ENCODE data around the gene RAB40A. TPM values are rescaled to one million over a fixed set of nuclear protein-coding genes. Genes with fewer than 3 reads are reported as not detected.

The RAB40A gene
- total RNA-seq, 1 experiment from 2014 or later = 0.17 TPM

DNA sequence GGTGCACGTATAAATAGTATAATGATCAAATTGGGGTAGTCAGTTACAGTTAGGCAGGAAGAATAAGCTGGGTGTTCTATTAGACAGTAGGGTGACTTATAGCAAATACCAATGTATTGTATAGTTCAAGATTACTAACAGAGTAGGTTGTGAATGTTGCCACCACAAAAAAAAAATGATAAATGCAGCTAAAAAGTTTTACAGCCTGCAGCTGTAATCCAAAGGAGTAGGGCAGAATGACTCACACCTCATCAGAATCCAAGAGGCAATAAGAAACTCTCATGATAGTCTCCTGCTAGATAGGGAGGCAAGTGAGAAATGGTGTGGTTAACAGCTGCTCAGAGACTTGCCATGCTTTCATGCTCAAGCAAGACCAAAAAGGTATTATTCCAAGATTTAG lies 46.5 kb upstream of the RAB40A start:
- Mint-ChIP-seq H3K4me3 (no peak overlapping the region), H3K27ac (no peak overlapping the region), H3K4me1 (no peaks in the 10 kb centered on the region), H3K9me3 (no peaks in the 10 kb centered on the region), H3K36me3 (no peaks in the 10 kb centered on the region), H3K27me3 (ENCODE audit: low read depth) (peaks cover 20% of the 10 kb centered on the region)
- POLR2A ChIA-PET = no interaction called here
- no peak for TF ChIP-seq RELA (CRISPR knock-in tag; IDR thresholded peaks at IDR 0.05; ENCODE audit: borderline replicate concordance)
- TF ChIP-seq CBFB (CRISPR knock-in tag; IDR thresholded peaks at IDR 0.05; ENCODE audit: low read depth) = no peak
- no peak for TF ChIP-seq NFATC4 (CRISPR knock-in tag; IDR thresholded peaks at IDR 0.05)
- no peak for TF ChIP-seq IRF2 (CRISPR knock-in tag; IDR thresholded peaks at IDR 0.05; ENCODE audit: borderline replicate concordance, low read depth)
- TF ChIP-seq TCF7 (CRISPR knock-in tag; IDR thresholded peaks at IDR 0.05; ENCODE audit: low read depth) = no peak
- TF ChIP-seq, protein P1, sequence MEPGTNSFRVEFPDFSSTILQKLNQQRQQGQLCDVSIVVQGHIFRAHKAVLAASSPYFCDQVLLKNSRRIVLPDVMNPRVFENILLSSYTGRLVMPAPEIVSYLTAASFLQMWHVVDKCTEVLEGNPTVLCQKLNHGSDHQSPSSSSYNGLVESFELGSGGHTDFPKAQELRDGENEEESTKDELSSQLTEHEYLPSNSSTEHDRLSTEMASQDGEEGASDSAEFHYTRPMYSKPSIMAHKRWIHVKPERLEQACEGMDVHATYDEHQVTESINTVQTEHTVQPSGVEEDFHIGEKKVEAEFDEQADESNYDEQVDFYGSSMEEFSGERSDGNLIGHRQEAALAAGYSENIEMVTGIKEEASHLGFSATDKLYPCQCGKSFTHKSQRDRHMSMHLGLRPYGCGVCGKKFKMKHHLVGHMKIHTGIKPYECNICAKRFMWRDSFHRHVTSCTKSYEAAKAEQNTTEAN (CRISPR knock-in tag; IDR thresholded peaks at IDR 0.05) = no peak
- TF ChIP-seq, protein P2, sequence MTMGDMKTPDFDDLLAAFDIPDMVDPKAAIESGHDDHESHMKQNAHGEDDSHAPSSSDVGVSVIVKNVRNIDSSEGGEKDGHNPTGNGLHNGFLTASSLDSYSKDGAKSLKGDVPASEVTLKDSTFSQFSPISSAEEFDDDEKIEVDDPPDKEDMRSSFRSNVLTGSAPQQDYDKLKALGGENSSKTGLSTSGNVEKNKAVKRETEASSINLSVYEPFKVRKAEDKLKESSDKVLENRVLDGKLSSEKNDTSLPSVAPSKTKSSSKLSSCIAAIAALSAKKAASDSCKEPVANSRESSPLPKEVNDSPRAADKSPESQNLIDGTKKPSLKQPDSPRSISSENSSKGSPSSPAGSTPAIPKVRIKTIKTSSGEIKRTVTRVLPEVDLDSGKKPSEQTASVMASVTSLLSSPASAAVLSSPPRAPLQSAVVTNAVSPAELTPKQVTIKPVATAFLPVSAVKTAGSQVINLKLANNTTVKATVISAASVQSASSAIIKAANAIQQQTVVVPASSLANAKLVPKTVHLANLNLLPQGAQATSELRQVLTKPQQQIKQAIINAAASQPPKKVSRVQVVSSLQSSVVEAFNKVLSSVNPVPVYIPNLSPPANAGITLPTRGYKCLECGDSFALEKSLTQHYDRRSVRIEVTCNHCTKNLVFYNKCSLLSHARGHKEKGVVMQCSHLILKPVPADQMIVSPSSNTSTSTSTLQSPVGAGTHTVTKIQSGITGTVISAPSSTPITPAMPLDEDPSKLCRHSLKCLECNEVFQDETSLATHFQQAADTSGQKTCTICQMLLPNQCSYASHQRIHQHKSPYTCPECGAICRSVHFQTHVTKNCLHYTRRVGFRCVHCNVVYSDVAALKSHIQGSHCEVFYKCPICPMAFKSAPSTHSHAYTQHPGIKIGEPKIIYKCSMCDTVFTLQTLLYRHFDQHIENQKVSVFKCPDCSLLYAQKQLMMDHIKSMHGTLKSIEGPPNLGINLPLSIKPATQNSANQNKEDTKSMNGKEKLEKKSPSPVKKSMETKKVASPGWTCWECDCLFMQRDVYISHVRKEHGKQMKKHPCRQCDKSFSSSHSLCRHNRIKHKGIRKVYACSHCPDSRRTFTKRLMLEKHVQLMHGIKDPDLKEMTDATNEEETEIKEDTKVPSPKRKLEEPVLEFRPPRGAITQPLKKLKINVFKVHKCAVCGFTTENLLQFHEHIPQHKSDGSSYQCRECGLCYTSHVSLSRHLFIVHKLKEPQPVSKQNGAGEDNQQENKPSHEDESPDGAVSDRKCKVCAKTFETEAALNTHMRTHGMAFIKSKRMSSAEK (CRISPR knock-in tag; IDR thresholded peaks at IDR 0.05; ENCODE audit: borderline replicate concordance) = no peak
- ATAC-seq (no peak), DNase-seq (ENCODE audit: low spot score) (no peak)
- CTCF ChIA-PET = no interaction called here

DNA sequence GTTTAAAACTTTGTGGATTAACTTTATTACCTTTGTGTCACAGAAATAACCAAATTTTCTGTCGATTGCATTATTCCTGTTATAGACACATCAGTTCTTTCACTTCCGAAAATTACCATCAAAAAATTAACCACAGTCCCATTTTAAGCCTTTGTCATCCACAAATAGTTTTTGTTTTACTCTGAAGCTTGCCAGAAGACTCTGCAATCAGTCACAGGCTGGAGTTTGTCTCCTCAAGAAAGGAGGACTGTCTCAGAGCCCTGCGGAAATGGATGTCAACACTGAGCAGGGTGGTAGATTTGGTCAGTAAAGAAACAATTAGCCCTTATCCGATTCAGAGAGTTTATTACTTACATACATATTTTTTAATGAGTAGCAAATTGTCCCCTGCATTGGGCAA lies 45.9 kb upstream of the RAB40A start:
- CTCF ChIA-PET = no interaction called here
- no peaks in the 10 kb centered on the region for H3K36me3 Mint-ChIP-seq
- H3K27me3 Mint-ChIP-seq (ENCODE audit: low read depth) = peaks cover 20% of the 10 kb centered on the region
- ATAC-seq (no peak), DNase-seq (ENCODE audit: low spot score) (no peak)
- no peak overlapping the region for H3K4me3 Mint-ChIP-seq
- POLR2A ChIA-PET = no interaction called here
- TF ChIP-seq HMGA2 (CRISPR knock-in tag; IDR thresholded peaks at IDR 0.05) (no peak), ZNF121 (CRISPR knock-in tag; IDR thresholded peaks at IDR 0.05) (no peak), RELA (CRISPR knock-in tag; IDR thresholded peaks at IDR 0.05; ENCODE audit: borderline replicate concordance) (no peak), NR1H2 (CRISPR knock-in tag; IDR thresholded peaks at IDR 0.05) (no peak), TEAD1 (CRISPR knock-in tag; IDR thresholded peaks at IDR 0.05) (no peak), GABPB1 (CRISPR knock-in tag; IDR thresholded peaks at IDR 0.05) (no peak), ZNF263 (CRISPR knock-in tag; IDR thresholded peaks at IDR 0.05; ENCODE audit: low read depth) (no peak)
- TF ChIP-seq, protein P3, sequence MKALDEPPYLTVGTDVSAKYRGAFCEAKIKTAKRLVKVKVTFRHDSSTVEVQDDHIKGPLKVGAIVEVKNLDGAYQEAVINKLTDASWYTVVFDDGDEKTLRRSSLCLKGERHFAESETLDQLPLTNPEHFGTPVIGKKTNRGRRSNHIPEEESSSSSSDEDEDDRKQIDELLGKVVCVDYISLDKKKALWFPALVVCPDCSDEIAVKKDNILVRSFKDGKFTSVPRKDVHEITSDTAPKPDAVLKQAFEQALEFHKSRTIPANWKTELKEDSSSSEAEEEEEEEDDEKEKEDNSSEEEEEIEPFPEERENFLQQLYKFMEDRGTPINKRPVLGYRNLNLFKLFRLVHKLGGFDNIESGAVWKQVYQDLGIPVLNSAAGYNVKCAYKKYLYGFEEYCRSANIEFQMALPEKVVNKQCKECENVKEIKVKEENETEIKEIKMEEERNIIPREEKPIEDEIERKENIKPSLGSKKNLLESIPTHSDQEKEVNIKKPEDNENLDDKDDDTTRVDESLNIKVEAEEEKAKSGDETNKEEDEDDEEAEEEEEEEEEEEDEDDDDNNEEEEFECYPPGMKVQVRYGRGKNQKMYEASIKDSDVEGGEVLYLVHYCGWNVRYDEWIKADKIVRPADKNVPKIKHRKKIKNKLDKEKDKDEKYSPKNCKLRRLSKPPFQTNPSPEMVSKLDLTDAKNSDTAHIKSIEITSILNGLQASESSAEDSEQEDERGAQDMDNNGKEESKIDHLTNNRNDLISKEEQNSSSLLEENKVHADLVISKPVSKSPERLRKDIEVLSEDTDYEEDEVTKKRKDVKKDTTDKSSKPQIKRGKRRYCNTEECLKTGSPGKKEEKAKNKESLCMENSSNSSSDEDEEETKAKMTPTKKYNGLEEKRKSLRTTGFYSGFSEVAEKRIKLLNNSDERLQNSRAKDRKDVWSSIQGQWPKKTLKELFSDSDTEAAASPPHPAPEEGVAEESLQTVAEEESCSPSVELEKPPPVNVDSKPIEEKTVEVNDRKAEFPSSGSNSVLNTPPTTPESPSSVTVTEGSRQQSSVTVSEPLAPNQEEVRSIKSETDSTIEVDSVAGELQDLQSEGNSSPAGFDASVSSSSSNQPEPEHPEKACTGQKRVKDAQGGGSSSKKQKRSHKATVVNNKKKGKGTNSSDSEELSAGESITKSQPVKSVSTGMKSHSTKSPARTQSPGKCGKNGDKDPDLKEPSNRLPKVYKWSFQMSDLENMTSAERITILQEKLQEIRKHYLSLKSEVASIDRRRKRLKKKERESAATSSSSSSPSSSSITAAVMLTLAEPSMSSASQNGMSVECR (CRISPR knock-in tag; IDR thresholded peaks at IDR 0.05; ENCODE audit: borderline replicate concordance) = no peak
- TF ChIP-seq, protein P4, sequence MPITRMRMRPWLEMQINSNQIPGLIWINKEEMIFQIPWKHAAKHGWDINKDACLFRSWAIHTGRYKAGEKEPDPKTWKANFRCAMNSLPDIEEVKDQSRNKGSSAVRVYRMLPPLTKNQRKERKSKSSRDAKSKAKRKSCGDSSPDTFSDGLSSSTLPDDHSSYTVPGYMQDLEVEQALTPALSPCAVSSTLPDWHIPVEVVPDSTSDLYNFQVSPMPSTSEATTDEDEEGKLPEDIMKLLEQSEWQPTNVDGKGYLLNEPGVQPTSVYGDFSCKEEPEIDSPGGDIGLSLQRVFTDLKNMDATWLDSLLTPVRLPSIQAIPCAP (CRISPR knock-in tag; IDR thresholded peaks at IDR 0.05) = no peak
- TF ChIP-seq, protein P5, sequence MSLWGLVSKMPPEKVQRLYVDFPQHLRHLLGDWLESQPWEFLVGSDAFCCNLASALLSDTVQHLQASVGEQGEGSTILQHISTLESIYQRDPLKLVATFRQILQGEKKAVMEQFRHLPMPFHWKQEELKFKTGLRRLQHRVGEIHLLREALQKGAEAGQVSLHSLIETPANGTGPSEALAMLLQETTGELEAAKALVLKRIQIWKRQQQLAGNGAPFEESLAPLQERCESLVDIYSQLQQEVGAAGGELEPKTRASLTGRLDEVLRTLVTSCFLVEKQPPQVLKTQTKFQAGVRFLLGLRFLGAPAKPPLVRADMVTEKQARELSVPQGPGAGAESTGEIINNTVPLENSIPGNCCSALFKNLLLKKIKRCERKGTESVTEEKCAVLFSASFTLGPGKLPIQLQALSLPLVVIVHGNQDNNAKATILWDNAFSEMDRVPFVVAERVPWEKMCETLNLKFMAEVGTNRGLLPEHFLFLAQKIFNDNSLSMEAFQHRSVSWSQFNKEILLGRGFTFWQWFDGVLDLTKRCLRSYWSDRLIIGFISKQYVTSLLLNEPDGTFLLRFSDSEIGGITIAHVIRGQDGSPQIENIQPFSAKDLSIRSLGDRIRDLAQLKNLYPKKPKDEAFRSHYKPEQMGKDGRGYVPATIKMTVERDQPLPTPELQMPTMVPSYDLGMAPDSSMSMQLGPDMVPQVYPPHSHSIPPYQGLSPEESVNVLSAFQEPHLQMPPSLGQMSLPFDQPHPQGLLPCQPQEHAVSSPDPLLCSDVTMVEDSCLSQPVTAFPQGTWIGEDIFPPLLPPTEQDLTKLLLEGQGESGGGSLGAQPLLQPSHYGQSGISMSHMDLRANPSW (CRISPR knock-in tag; conservative IDR thresholded peaks at IDR 0.05; ENCODE audit: low read depth) = no peak
- H3K4me1 Mint-ChIP-seq = no peaks in the 10 kb centered on the region
- no peak overlapping the region for H3K27ac Mint-ChIP-seq
- H3K9me3 Mint-ChIP-seq = no peaks in the 10 kb centered on the region

Measured in WTC11 (cell line).